Endothelial cell of umbilical vein (primary cell): ENCODE data around the gene ABCC1. TPM values are rescaled to one million over a fixed set of nuclear protein-coding genes. Genes with fewer than 3 reads are reported as not detected.
A peak's percentile ranks its signal among the peaks of the same experiment; 100 is the strongest.

Source experiments
- BruUV-seq: library from RNA; stranded (reverse); fragments of 400-500 nt; replicated peaks from 2 replicates; lab custom pipeline; 2021; lab: Mats Ljungman, UMichigan
- CTCF ChIA-PET: fragments of 300-600, 350-600 bp; sonication (Branson Sonifier 250); formaldehyde crosslinking; loops from one replicate; lab custom pipeline; 2021; ENCODE audit warnings: antibody characterized with exemption, inconsistent platforms; lab: Charles Lee
- POLR2A ChIA-PET: fragments of 300-600, 350-600 bp; sonication (Branson Sonifier 250); formaldehyde crosslinking; loops from one replicate; lab custom pipeline; 2021; ENCODE audit warnings: antibody characterized with exemption, inconsistent platforms; lab: Charles Lee
- DNase-seq: peaks from one replicate; pipeline ENCODE4 v3.0.0-alpha.2; 2011; ENCODE audit warnings: low read depth, low spot score
- FAIRE-seq: peaks from 2 replicates; lab custom pipeline; 2011; peaks lifted over from hg19 to GRCh38; lab: Jason Lieb, UNC
- H2AFZ ChIP-seq: 2 replicates; pipeline ENCODE4 v1.6.0; 2012; ENCODE audit warnings: low read depth, low read length, control low read depth, inconsistent platforms
- H3K27ac ChIP-seq: 2 replicates; pipeline ENCODE4 v1.5.1; 2011; ENCODE audit warnings: low read depth, mild to moderate bottlenecking, control low read depth, low read length, moderate library complexity; ENCODE audit not compliant: insufficient read depth
- H3K27me3 ChIP-seq, 2 experiments: 2 replicates each; pipeline versions ENCODE4 v1.6.0 to v1.6.1; 2011; ENCODE audit warnings: low read length in 2 of 2, mixed read lengths in 1 of 2; ENCODE audit not compliant: control insufficient read depth in 2 of 2, insufficient read depth in 2 of 2
- H3K36me3 ChIP-seq, 2 experiments: 2 replicates in 1 of 2; 3 replicates in 1 of 2; pipeline ENCODE4 v1.5.1; 2011; ENCODE audit warnings: low read length in 2 of 2, mild to moderate bottlenecking in 1 of 2, moderate library complexity in 1 of 2; ENCODE audit not compliant: control insufficient read depth in 2 of 2, insufficient read depth in 2 of 2; ENCODE audit errors: extremely low read depth in 1 of 2
- H3K4me1 ChIP-seq: 3 replicates; pipeline ENCODE4 v1.5.1; 2011; ENCODE audit warnings: mild to moderate bottlenecking, low read length; ENCODE audit not compliant: control insufficient read depth, insufficient read depth; ENCODE audit errors: extremely low read depth
- H3K4me2 ChIP-seq: 2 replicates; pipeline ENCODE4 v1.6.1; 2011; ENCODE audit warnings: low read length, control low read depth, mixed read lengths; ENCODE audit not compliant: insufficient read depth
- H3K4me3 ChIP-seq, 3 experiments: fragments of 200-600 bp in 1 of 3; sonication (generic), shearing (Covaris generic) in 1 of 3; replicated peaks in 1 of 3; 2 replicates each; pipeline ENCODE4 v1.5.1; 2011 to 2016; ENCODE audit warnings: control low read depth in 3 of 3, low read length in 3 of 3, mild to moderate bottlenecking in 2 of 3, inconsistent platforms in 1 of 3, low read depth in 1 of 3, moderate library complexity in 1 of 3; ENCODE audit not compliant: insufficient read depth in 1 of 3
- H3K79me2 ChIP-seq: 2 replicates; pipeline ENCODE4 v1.6.0; 2012; ENCODE audit warnings: low read length, inconsistent platforms; ENCODE audit not compliant: control insufficient read depth, insufficient read depth
- H3K9ac ChIP-seq: replicated peaks from 2 replicates; pipeline ENCODE3; 2011; ENCODE audit warnings: low read length, control low read depth; ENCODE audit not compliant: insufficient read depth; ENCODE audit errors: extremely low read depth
- H3K9me1 ChIP-seq: replicated peaks from 3 replicates; pipeline ENCODE4 v1.6.0; 2011; ENCODE audit warnings: mild to moderate bottlenecking, low read length; ENCODE audit not compliant: control insufficient read depth, insufficient read depth; ENCODE audit errors: extremely low read depth
- H3K9me3 ChIP-seq: replicated peaks from 2 replicates; pipeline ENCODE4 v1.5.1; 2012; ENCODE audit warnings: low read length, inconsistent platforms; ENCODE audit not compliant: control insufficient read depth, insufficient read depth
- H4K20me1 ChIP-seq: replicated peaks from 2 replicates; pipeline ENCODE3; 2011; ENCODE audit warnings: mild to moderate bottlenecking, low read length; ENCODE audit not compliant: control insufficient read depth, insufficient read depth; ENCODE audit errors: extremely low read depth
- EZH2 ChIP-seq: IDR thresholded peaks from 2 replicates; pipeline ENCODE4 v1.6.1; 2012; ENCODE audit warnings: borderline replicate concordance, low read depth, mild to moderate bottlenecking, moderate library complexity, low read length, inconsistent platforms; ENCODE audit not compliant: severe bottlenecking
- FOS ChIP-seq: IDR thresholded peaks from 2 replicates; pipeline ENCODE4 v1.6.1; 2011; ENCODE audit warnings: mild to moderate bottlenecking, low read length, moderate library complexity, borderline replicate concordance; ENCODE audit not compliant: insufficient read depth
- GATA2 ChIP-seq: IDR thresholded peaks from 2 replicates; pipeline ENCODE4 v1.7.0; 2011; ENCODE audit warnings: low read depth, mild to moderate bottlenecking, moderate library complexity, mixed read lengths, low read length; ENCODE audit not compliant: insufficient read length, insufficient read depth
- JUN ChIP-seq: IDR thresholded peaks from 2 replicates; pipeline ENCODE4 v1.6.1; 2011; ENCODE audit warnings: borderline replicate concordance, low read depth; ENCODE audit not compliant: insufficient read length, insufficient read depth
- MYC ChIP-seq: IDR thresholded peaks from one replicate; pipeline ENCODE4 v1.6.1; 2011; ENCODE audit warnings: mild to moderate bottlenecking, low read depth, low read length
- POLR2A ChIP-seq: IDR thresholded peaks from 2 replicates; pipeline ENCODE4 v1.6.1; 2012; ENCODE audit warnings: low read depth, mild to moderate bottlenecking, control low read depth, low read length
- POLR2AphosphoS5 ChIP-seq: IDR thresholded peaks from 2 replicates; pipeline ENCODE4 v1.6.1; 2012; ENCODE audit warnings: low read depth, mild to moderate bottlenecking, control low read depth, low read length, moderate library complexity; ENCODE audit not compliant: insufficient read depth
- dilution Hi-C: fragments of 300-500 bp; cut with MboI; formaldehyde crosslinking; loops from one replicate; pipeline ENCODE4 v1.15.0; 2019; ENCODE audit warnings: low sequenced_read_pairs; ENCODE audit not compliant: extremely low pct_ligation_motif_present
- intact Hi-C: fragments of 100-400 bp; cut with micrococcal nuclease; formaldehyde crosslinking; loops from one replicate; pipeline ENCODE4 v1.10.0; 2022
- polyA plus RNA-seq, 4 experiments: library from polyadenylated mRNA; depleted of rRNA in 3 of 4; stranded (reverse) in 3 of 4; unstranded in 1 of 4; fragments of >200 nt; gene quantifications; 2 replicates each; pipeline versions ENCODE4 v1.2.1 to v1.2.3, GENCODE V29; 2011 to 2012; ENCODE audit warnings: missing spikeins in 1 of 4
- total RNA-seq: library from RNA; stranded (reverse); gene quantifications from 2 replicates; pipeline ENCODE4 v1.2.3, GENCODE V29; 2021
- TF ChIP-seq, protein P1 (sequence below), 2 donors: IDR thresholded peaks; 1 replicate in 1 of 2; 2 replicates in 1 of 2; pipeline ENCODE4 v1.5.1; 2011; ENCODE audit warnings: low read length in 2 of 2, mild to moderate bottlenecking in 2 of 2, moderate library complexity in 2 of 2, control low read depth in 1 of 2, inconsistent platforms in 1 of 2, low read depth in 1 of 2; ENCODE audit not compliant: insufficient read depth in 1 of 2; ENCODE audit errors: extremely low read depth in 1 of 2
- TF ChIP-seq, protein P2 (sequence below): IDR thresholded peaks from 2 replicates; pipeline ENCODE4 v1.6.1; 2011; ENCODE audit not compliant: insufficient read depth, insufficient read length

ABCC1 gene
- total and polyA plus RNA-seq, 2 donors (not counting 3 experiments of a cell fraction or from before 2014, with no cell fraction given): 46.1 to 89.2 TPM

DNA sequence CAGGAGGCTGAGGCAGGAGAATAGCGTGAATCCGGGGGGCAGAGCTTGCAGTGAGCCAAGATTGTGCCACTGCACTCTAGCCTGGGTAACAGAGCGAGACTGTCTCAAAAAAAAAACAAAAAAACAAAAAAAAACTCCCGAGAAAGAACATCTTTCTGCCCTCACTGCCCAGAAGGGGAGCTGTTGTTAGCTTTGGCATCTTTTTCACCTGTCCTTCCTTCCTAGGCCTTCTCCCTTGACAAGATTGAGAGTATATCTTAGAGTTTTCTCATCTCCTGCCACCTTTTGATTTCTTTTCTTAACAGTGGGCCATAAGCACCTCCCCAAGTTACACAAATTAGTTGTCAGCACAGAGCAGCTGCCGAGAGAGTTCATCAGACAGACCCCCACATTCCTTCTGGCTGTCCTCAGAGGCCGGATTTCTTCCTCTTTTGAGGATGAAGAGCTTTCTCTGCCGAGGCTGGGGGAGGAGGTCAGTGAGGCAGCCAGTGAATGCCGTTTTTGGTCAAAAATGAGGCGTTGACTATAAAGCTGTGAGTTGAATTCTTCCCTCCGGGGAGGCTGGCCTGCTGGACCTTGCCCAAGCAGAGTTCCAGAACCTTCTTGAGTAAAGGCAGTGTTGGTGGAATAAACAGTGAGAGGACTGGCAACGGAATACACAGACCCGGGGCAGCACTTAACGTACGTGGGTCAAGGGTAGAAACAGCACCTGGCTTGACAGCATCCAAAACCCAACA is 146.9 kb downstream of the ABCC1 start:
- H3K4me1 ChIP-seq: peaks cover 11% of the 10 kb centered on the region
- no peak overlapping the region for H3K9ac ChIP-seq
- TF ChIP-seq POLR2A: no peak
- TF ChIP-seq, protein P1, sequence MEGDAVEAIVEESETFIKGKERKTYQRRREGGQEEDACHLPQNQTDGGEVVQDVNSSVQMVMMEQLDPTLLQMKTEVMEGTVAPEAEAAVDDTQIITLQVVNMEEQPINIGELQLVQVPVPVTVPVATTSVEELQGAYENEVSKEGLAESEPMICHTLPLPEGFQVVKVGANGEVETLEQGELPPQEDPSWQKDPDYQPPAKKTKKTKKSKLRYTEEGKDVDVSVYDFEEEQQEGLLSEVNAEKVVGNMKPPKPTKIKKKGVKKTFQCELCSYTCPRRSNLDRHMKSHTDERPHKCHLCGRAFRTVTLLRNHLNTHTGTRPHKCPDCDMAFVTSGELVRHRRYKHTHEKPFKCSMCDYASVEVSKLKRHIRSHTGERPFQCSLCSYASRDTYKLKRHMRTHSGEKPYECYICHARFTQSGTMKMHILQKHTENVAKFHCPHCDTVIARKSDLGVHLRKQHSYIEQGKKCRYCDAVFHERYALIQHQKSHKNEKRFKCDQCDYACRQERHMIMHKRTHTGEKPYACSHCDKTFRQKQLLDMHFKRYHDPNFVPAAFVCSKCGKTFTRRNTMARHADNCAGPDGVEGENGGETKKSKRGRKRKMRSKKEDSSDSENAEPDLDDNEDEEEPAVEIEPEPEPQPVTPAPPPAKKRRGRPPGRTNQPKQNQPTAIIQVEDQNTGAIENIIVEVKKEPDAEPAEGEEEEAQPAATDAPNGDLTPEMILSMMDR (IDR thresholded peaks at IDR 0.05; ENCODE audit: extremely low read depth in 1 of 2, insufficient read depth in 1 of 2, low read depth in 1 of 2, low read length in 2 of 2): peak in 1 of 2 donors; percentile 7
- H3K4me2 ChIP-seq: no peak overlapping the region
- no peak overlapping the region for H3K27ac ChIP-seq
- intact Hi-C loops (no loop called here), dilution Hi-C loops (no loop called here)
- H3K9me3 ChIP-seq: no peaks in the 10 kb centered on the region
- ChIA-PET POLR2A (no interaction called here), CTCF (interaction anchor here (0.5 to 1.3 kb wide), 5 partner anchors 12 to 222 kb away, joined by 3 to 6 read pairs (median 3); no protein-coding TSS in a partner anchor)
- peaks cover 5 to 25% of the 10 kb centered on the region in 2 experiments for H3K36me3 ChIP-seq
- H2AFZ ChIP-seq: no peak overlapping the region
- DNase-seq (no peak), FAIRE-seq (peak; percentile 63)
- H3K79me2 ChIP-seq: peaks cover 3% of the 10 kb centered on the region
- H3K9me1 ChIP-seq: no peaks in the 10 kb centered on the region
- H3K27me3 ChIP-seq: no peaks in the 10 kb centered on the region
- no TSS peak for BruUV-seq
- no peaks in the 10 kb centered on the region for H4K20me1 ChIP-seq
- no peak overlapping the region for H3K4me3 ChIP-seq

DNA sequence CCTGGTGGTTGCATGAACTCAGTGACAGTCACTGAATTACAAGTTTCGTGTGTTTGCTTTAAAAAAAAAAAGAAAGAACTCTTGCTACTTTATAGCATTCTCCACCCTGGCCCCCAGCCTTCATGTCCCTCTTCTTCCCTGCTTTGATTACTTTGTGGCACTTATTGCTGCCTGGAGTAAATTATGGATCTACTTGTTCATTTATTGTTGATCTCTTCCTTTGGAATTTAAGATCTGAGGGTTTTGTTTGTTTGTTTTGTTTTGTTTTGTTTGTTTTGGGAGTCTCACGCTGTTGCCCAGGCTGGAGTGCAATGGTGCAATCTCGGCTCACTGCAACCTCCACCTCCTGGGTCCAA is 147.4 kb downstream of the ABCC1 start:
- dilution Hi-C loops (no loop called here), intact Hi-C loops (no loop called here)
- Histone ChIP-seq H3K9me3 (no peaks in the 10 kb centered on the region), H3K27ac (no peak overlapping the region), H2AFZ (no peak overlapping the region), H4K20me1 (no peaks in the 10 kb centered on the region), H3K27me3 (no peaks in the 10 kb centered on the region), H3K9me1 (no peaks in the 10 kb centered on the region), H3K4me2 (no peak overlapping the region), H3K36me3 (peaks cover 5 to 21% of the 10 kb centered on the region in 2 experiments), H3K4me3 (no peak overlapping the region), H3K79me2 (peaks cover 8% of the 10 kb centered on the region), H3K4me1 (peaks cover 14% of the 10 kb centered on the region), H3K9ac (no peak overlapping the region)
- TF ChIP-seq, protein P1 (IDR thresholded peaks at IDR 0.05; ENCODE audit: extremely low read depth in 1 of 2, insufficient read depth in 1 of 2, low read depth in 1 of 2, low read length in 2 of 2): no peak
- TF ChIP-seq POLR2AphosphoS5 (no peak), POLR2A (no peak), MYC (no peak), EZH2 (no peak), FOS (no peak), JUN (no peak), GATA2 (no peak)
- TF ChIP-seq, protein P2, sequence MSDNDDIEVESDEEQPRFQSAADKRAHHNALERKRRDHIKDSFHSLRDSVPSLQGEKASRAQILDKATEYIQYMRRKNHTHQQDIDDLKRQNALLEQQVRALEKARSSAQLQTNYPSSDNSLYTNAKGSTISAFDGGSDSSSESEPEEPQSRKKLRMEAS: no peak
- POLR2A ChIA-PET: no interaction called here
- no TSS peak for BruUV-seq
- DNase-seq (no peak), FAIRE-seq (no peak)
- CTCF ChIA-PET: interaction anchor here (1.0 to 1.3 kb wide), 2 partner anchors 24 to 222 kb away, joined by 3 to 6 read pairs; no protein-coding TSS in a partner anchor
